ENCODE data around the gene N4BP2L2. TPM values are rescaled to one million over a fixed set of nuclear protein-coding genes. Genes with fewer than 3 reads are reported as not detected.

N4BP2L2 gene
- total RNA-seq, 1 donor = 220 TPM

DNA sequence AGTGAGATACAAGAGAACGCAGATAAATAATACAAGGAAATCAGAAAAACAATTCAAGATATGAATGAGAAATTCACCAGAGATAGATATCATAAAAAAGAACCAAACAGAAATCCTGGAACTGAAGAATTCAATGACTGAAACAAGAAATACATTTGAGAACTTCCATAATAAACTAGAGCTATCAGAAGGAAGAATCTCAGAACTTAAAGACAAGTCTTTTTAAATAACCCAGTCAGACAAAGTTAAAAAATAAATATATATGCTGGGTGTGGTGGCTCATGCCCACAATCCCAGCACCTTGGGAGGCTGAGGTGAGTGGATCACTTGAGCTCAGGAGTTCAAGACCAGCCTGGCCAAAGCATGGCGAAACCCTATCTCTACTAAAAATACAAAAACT lies 82.0 kb downstream of the N4BP2L2 start:
- peaks cover 12% of the 10 kb centered on the region for H3K4me1 ChIP-seq (ENCODE audit: insufficient read depth, low read length)
- peaks cover 19% of the 10 kb centered on the region for H3K9me3 ChIP-seq (ENCODE audit: low read depth, low read length)
- no peak overlapping the region for H3K4me3 ChIP-seq (ENCODE audit: low read length)
- H3K27me3 ChIP-seq (ENCODE audit: insufficient read depth, low read length) = no peaks in the 10 kb centered on the region

DNA sequence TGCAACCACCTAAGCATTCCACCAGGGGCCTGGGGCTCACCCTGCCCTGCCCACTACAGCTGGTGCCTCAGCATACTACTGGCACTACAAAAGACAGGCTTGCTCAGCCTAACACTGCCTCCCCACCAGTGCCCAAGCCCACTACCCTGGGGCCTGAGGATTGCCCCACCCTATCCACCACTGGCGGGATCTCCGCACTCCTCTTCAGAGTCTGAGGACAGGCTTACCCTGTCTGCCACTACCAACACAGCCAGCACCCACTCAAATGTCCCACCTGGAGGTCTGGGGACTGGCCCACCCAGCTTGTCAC lies 83.0 kb downstream of the N4BP2L2 start:
- Histone ChIP-seq H3K4me1 (ENCODE audit: insufficient read depth, low read length) (peaks cover 12% of the 10 kb centered on the region), H3K9me3 (ENCODE audit: low read depth, low read length) (peaks cover 19% of the 10 kb centered on the region), H3K4me3 (ENCODE audit: low read length) (no peak overlapping the region), H3K27me3 (ENCODE audit: insufficient read depth, low read length) (no peaks in the 10 kb centered on the region)

DNA sequence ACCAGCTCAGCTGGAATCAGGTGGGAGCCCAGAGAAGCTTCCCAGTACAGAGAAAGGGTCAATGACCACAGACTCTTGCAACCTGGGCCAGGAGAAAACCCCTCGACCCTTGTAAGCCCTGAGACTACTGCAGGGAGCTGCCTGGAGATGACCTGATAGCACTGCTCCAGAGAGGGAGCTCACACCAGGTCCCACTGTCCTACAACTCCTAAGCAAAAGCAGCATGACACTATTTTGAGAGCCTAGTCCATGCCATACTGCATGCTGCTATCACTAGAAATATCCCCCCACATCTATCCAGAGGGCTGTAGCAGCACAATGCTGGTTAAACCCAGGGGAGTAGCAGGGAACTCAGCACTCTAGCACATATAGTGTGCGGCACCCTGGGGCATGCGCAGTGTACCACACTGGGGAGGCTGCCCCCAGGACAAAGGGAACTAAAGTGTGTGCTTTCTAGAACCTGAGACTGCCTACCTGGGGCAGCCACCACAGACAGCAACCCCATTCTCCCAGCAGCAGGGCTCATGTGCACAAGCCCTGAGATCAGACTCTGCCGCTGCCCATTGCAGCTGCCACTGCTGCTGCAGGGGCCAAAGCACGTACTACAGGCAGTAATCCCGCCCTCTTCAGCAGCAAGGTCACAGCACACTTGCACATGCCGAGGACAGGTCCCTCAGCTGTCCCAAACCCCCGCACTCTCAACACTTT lies 83.6 kb downstream of the N4BP2L2 start:
- H3K4me1 ChIP-seq (ENCODE audit: insufficient read depth, low read length) = peaks cover 12% of the 10 kb centered on the region

DNA sequence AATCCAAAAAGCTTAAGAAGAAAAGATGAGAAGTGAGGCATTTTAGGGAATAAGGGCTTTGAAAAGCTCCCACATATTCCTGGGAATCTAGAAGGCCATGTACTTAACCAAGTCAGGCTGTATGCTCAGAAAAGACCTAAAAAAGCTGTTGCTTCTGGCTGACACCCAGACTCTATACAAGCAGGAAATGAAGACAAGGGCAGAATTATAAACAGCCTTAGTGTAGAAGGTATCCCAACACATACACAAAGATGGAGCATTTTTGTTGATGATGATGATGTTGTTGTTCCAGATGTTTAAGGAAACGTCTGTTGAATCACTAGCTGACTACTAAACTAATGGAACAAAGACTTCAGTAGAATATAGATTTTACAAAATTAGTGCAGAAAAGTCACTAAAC lies 84.6 kb downstream of the N4BP2L2 start:
- no peaks in the 10 kb centered on the region for H3K27me3 ChIP-seq (ENCODE audit: insufficient read depth, low read length)

More for the DNA sequence above, 83.6 kb downstream of the N4BP2L2 start:
- H3K4me3 ChIP-seq (ENCODE audit: low read length) = no peak overlapping the region
- H3K27me3 ChIP-seq (ENCODE audit: insufficient read depth, low read length) = no peaks in the 10 kb centered on the region
- H3K9me3 ChIP-seq (ENCODE audit: low read depth, low read length) = peaks cover 19% of the 10 kb centered on the region

DNA sequence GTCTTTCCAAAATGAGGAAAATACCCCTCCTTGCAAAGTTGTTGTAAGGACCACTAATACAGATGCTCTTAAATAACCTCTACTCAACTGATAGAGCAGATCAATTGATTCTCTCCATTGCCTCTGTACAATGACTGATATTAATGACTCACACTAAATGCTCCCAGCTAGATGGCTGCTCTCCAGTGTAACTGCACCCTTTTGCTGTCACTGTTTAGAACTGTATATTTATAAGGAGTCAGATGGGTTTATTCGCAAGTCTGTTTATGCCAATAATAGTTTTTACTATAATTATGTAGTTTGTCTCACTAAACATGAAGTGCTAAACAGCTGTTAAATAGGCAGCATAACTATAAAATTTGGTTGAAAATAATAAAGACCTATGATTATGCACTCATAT lies 89.6 kb downstream of the N4BP2L2 start:
- Histone ChIP-seq H3K4me1 (ENCODE audit: insufficient read depth, low read length) (peaks cover 38% of the 10 kb centered on the region), H3K9me3 (ENCODE audit: low read depth, low read length) (no peaks in the 10 kb centered on the region), H3K4me3 (ENCODE audit: low read length) (no peak overlapping the region), H3K27me3 (ENCODE audit: insufficient read depth, low read length) (no peaks in the 10 kb centered on the region)

More for the DNA sequence above, 84.6 kb downstream of the N4BP2L2 start:
- peaks cover 12% of the 10 kb centered on the region for H3K4me1 ChIP-seq (ENCODE audit: insufficient read depth, low read length)
- H3K4me3 ChIP-seq (ENCODE audit: low read length) = no peak overlapping the region
- peaks cover 19% of the 10 kb centered on the region for H3K9me3 ChIP-seq (ENCODE audit: low read depth, low read length)

DNA sequence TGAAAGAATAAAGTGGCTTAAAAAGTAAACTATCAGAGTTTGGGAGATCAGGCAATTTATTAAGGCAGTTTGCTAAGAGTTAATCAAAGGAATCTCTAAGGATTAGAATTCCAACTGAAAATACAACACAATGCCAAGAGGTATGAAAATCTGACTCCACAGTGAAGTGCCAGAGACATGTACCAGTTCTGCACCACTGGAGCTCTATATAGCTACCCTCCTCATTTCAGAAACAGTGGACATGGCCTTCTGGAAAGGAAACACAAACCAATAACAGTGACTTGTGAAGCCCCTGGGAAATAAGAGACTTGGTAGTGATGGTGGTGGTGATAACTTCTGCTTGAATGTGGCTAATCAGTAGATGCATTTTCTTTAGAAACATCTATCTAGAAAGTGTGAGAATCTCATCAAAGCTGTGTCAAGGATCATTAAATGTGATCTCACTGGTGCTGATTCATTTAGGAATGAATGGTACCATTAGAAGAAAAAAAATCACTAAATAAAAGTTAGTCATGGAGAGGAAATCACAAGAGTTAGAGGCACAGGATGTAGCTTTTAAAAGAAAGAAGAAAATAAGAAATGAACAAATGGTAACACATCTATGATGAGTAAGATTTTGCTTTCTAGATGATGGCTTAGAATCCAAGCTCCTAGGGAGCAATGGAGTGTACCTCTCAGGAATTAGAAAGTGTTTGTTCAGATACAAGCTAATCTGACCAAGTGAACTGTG lies 90.5 kb downstream of the N4BP2L2 start:
- no peak overlapping the region for H3K4me3 ChIP-seq (ENCODE audit: low read length)
- no peaks in the 10 kb centered on the region for H3K27me3 ChIP-seq (ENCODE audit: insufficient read depth, low read length)

DNA sequence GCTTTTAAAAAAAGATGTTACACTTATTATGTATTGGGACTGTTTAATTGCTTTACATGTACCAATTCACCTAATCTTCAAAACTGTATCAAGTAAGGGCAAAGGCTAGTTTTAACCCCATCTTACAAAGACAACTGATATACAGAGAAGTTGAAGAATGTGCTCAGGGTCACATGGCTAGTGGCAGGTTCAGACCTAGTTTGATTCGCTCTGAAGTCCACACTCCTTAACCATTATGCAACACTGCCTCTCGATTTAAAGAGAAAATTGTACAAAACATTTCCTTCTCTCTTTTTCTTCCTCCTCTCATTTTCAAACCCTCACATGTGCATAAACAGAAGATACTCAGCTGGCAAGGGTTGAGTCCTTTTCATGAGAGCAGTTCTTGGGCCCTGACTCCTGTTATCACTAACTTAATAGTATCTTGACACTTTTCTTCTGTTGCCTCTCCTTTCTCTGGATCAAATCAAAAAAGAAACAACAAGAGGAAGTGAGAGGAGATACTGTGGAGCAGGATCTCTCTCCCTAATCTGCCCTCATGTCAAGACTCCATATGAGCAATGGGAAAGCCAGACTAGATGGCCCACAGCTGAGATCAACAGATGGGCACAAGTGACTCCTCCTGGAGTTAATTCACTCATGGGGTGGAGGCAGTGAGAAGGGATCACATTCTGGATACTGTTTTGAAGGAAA lies 91.7 kb downstream of the N4BP2L2 start:
- peaks cover 33% of the 10 kb centered on the region for H3K4me1 ChIP-seq (ENCODE audit: insufficient read depth, low read length)
- H3K27me3 ChIP-seq (ENCODE audit: insufficient read depth, low read length) = no peaks in the 10 kb centered on the region
- H3K9me3 ChIP-seq (ENCODE audit: low read depth, low read length) = no peaks in the 10 kb centered on the region
- no peak overlapping the region for H3K4me3 ChIP-seq (ENCODE audit: low read length)

More for the DNA sequence above, 90.5 kb downstream of the N4BP2L2 start:
- Histone ChIP-seq H3K9me3 (ENCODE audit: low read depth, low read length) (no peaks in the 10 kb centered on the region), H3K4me1 (ENCODE audit: insufficient read depth, low read length) (peaks cover 36% of the 10 kb centered on the region)

DNA sequence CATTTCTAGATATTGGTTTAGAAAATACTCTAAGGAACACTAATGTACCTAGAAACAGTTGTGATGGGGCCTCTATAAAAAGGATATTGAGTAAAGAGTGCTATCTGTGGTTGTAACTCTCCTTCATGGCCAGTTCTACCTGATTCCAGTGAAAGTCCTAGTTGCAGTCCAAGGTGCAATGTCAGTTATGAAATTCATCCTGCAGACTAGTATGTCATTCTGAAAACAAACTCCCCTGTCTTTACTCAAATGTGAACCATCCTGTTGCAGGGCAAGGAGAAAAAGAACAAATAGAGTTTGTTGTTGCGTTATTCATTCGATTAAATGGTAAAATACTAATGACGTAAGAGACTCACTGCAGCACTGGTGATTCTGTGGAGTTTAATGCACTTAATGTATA lies 92.4 kb downstream of the N4BP2L2 start:
- no peaks in the 10 kb centered on the region for H3K27me3 ChIP-seq (ENCODE audit: insufficient read depth, low read length)
- peaks cover 33% of the 10 kb centered on the region for H3K4me1 ChIP-seq (ENCODE audit: insufficient read depth, low read length)
- H3K4me3 ChIP-seq (ENCODE audit: low read length) = no peak overlapping the region
- no peaks in the 10 kb centered on the region for H3K9me3 ChIP-seq (ENCODE audit: low read depth, low read length)

DNA sequence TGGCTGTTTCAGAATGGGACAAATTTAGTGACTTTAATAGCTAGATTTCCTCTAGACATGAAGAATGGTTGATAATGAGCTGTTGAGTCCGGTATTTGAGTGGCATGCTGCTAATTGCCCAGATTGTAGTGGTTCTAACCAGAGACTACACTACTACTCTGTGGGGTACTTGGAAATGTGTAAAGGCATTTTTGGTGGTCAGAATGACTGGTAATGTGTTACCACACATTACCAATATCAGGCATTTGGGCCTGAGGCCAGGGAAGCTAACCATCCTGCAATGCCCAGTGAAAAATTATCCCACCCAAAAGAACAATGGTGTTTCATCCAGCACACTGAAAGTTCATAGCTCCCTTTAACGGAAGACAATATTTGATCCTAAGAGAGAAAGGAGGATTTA lies 93.1 kb downstream of the N4BP2L2 start:
- Histone ChIP-seq H3K4me3 (ENCODE audit: low read length) (no peak overlapping the region), H3K4me1 (ENCODE audit: insufficient read depth, low read length) (peaks cover 33% of the 10 kb centered on the region), H3K27me3 (ENCODE audit: insufficient read depth, low read length) (no peaks in the 10 kb centered on the region), H3K9me3 (ENCODE audit: low read depth, low read length) (no peaks in the 10 kb centered on the region)

DNA sequence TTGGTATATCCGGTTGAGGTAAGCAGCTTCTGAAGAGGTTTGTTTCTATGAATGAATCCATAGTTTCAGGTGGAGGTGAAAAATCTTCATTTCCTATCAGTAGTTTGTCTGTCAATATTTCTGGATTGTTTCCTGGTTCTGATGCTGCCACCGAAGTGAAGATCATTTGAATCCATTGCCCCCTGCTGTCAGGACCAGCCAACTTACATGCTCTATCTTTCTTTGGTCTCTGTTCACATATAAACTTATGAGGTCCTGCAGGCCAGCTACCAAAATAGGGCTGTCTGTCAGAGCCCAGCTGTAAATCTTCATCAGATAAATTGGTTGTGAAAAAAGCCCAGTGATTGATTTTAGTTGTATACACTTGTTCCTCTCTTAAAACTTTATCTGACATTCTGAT lies 95.5 kb downstream of the N4BP2L2 start:
- peaks cover 33% of the 10 kb centered on the region for H3K4me1 ChIP-seq (ENCODE audit: insufficient read depth, low read length)

DNA sequence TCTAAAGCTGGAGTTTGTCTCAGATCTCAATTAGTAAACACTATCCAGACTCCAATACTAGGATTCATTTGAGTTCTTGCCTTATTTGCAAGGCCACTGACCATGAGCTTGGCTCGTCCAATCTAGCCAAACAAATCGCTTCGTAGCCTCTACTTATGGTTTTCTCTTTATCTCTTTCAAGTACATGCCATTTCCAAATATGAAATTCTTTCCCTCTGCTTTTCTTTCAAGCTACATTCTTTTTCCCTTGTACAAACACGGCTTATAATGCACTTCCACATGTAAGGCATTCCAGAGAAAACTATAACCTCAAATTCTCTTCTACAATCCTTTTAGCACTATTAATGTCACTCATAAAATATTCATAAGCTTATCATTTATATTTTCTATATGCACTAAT lies 99.7 kb downstream of the N4BP2L2 start:
- no peaks in the 10 kb centered on the region for H3K27me3 ChIP-seq (ENCODE audit: insufficient read depth, low read length)
- H3K9me3 ChIP-seq (ENCODE audit: low read depth, low read length) = no peaks in the 10 kb centered on the region
- no peak overlapping the region for H3K4me3 ChIP-seq (ENCODE audit: low read length)
- H3K4me1 ChIP-seq (ENCODE audit: insufficient read depth, low read length) = peaks cover 7% of the 10 kb centered on the region

More for the DNA sequence above, 95.5 kb downstream of the N4BP2L2 start:
- Histone ChIP-seq H3K9me3 (ENCODE audit: low read depth, low read length) (no peaks in the 10 kb centered on the region), H3K4me3 (ENCODE audit: low read length) (no peak overlapping the region), H3K27me3 (ENCODE audit: insufficient read depth, low read length) (no peaks in the 10 kb centered on the region)

DNA sequence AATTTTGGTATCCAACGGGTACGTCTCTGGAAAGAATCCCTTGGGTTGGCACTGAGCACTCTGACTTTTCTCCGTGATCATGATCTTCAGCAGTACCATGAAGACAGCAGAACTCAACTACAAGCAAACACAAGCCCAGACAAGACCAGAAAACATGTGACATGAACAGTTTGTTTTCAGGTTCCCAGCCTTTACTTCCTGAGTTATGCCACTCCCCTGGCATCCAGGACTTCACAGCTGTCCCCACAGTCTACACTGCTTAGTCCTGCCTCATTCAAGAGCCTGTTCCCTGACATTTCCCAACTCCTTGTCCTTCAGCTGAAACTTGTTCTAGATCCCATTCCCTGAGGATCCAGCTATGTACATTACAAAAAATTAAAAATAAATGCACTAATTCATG lies 105.7 kb downstream of the N4BP2L2 start:
- Histone ChIP-seq H3K9me3 (ENCODE audit: low read depth, low read length) (no peaks in the 10 kb centered on the region), H3K4me3 (ENCODE audit: low read length) (no peak overlapping the region), H3K27me3 (ENCODE audit: insufficient read depth, low read length) (no peaks in the 10 kb centered on the region), H3K4me1 (ENCODE audit: insufficient read depth, low read length) (peaks cover 20% of the 10 kb centered on the region)

DNA sequence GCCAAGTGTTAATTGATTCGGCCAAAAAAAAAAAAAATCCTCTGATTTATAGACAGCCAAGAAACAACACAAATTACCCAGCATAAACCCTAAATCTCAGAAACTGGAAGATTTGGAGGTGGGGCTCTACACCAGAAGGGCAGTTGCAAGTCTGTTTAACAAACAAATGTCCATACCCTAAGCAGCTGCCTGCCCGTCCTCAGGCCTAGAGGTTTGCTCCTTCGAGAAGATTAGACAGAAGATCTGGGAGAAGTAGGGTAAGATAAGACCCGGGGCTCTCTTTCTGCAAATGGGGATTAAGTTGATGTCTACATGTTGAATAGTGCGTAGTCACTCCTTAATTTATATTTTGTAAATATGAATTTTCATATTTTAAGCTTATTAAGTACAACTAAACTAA lies 107.2 kb downstream of the N4BP2L2 start:
- Histone ChIP-seq H3K4me3 (ENCODE audit: low read length) (no peak overlapping the region), H3K9me3 (ENCODE audit: low read depth, low read length) (no peaks in the 10 kb centered on the region), H3K27me3 (ENCODE audit: insufficient read depth, low read length) (no peaks in the 10 kb centered on the region), H3K4me1 (ENCODE audit: insufficient read depth, low read length) (peaks cover 25% of the 10 kb centered on the region)

DNA sequence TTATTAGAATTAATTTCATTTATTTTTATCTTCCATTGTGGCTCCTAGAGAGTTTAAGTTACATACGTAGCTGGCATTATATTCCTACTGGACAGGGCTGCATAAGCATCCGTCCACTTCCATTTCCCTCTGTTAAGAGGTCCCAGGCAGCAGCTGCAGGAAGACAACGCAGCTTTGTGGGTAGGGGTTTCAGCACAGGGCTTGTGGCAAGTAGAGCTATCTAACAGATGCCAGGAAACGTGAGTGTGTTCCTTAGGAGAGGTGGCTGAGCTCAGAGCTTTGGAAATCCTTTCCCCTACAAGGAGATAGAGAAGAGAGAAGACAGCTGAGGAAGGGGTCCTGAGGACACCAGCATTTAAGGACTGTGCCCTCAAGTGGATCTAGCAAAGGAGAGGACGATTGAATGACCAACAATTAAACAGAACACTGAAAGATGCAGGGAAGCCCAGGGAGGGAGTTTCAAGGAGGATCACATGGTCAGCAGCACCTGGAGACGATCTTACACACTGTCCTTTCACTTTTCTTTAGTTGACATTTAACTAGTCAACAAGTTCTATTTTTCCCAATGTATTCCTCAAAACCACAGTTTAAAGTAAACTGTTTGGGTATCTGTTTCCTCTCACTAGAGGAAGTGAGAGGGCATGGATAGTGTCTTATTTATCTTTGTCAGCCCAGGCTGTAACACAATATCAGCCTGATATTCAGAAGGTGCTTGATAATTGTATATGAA lies 108.4 kb downstream of the N4BP2L2 start:
- H3K27me3 ChIP-seq (ENCODE audit: insufficient read depth, low read length) = no peaks in the 10 kb centered on the region
- H3K4me3 ChIP-seq (ENCODE audit: low read length) = no peak overlapping the region
- peaks cover 34% of the 10 kb centered on the region for H3K4me1 ChIP-seq (ENCODE audit: insufficient read depth, low read length)
- no peaks in the 10 kb centered on the region for H3K9me3 ChIP-seq (ENCODE audit: low read depth, low read length)

DNA sequence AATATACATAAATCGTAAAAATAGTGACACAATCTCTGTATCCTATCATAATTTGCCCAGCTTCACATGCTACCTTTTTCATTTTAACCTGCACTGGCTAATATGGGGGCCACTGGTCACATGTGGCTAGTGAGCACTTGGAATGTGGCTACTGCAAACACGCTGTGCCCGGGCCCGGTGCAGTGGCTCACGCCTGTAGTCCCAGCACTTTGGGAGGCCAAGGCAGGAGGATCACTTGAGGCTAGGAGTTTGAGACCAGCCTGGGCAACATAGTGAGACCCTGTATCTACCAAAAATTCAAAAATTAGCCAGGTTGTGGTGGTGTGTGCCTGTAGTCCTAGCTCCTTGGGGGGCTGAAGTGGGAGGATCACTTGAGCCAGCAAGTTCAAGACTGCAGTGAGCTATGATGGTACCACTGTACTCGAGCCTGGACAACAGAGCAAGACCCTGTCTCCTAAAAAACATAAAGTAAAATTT lies 109.1 kb downstream of the N4BP2L2 start:
- no peak overlapping the region for H3K4me3 ChIP-seq (ENCODE audit: low read length)

More for the DNA sequence above, 109.1 kb downstream of the N4BP2L2 start:
- Histone ChIP-seq H3K9me3 (ENCODE audit: low read depth, low read length) (no peaks in the 10 kb centered on the region), H3K4me1 (ENCODE audit: insufficient read depth, low read length) (peaks cover 38% of the 10 kb centered on the region), H3K27me3 (ENCODE audit: insufficient read depth, low read length) (no peaks in the 10 kb centered on the region)
